ENCODE measurements around the gene OOSP3. TPM values are rescaled to one million over a fixed set of nuclear protein-coding genes. Genes with fewer than 3 reads are reported as not detected.

OOSP3 gene
- total RNA-seq, 2 experiments from 2014 or later, result not detected

DNA sequence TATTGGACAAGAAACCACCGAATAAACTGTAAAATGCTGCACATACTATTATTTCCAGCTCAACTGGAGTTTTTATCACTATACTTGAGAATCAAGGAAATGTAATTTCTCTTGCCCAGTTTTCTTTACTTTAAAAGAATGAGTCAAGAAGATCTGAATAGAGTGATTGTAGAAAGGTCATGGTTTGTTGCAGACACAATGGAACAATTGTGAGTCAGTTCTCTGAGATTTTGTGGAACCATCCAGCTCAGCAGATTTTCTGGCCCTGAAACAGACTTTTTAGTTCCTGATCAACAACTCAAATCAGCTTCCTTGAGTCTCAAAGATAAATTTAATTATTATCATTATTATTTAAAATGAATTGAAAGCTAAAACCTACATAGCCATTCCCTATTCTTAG, 13.6 kb upstream of the OOSP3 start:
- Mint-ChIP-seq H3K36me3 (ENCODE audit: low read depth) (no peaks in the 10 kb centered on the region), H3K27ac (no peak overlapping the region), H3K4me1 (ENCODE audit: low read depth) (no peaks in the 10 kb centered on the region), H3K4me3 (no peak overlapping the region), H3K27me3 (peaks cover 16% of the 10 kb centered on the region), H3K9me3 (peaks cover 4% of the 10 kb centered on the region)
- ATAC-seq, result peak; percentile 61
- ChIA-PET POLR2A (no interaction called here), CTCF (no interaction called here)
- TF ChIP-seq, protein P1, sequence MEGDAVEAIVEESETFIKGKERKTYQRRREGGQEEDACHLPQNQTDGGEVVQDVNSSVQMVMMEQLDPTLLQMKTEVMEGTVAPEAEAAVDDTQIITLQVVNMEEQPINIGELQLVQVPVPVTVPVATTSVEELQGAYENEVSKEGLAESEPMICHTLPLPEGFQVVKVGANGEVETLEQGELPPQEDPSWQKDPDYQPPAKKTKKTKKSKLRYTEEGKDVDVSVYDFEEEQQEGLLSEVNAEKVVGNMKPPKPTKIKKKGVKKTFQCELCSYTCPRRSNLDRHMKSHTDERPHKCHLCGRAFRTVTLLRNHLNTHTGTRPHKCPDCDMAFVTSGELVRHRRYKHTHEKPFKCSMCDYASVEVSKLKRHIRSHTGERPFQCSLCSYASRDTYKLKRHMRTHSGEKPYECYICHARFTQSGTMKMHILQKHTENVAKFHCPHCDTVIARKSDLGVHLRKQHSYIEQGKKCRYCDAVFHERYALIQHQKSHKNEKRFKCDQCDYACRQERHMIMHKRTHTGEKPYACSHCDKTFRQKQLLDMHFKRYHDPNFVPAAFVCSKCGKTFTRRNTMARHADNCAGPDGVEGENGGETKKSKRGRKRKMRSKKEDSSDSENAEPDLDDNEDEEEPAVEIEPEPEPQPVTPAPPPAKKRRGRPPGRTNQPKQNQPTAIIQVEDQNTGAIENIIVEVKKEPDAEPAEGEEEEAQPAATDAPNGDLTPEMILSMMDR (IDR thresholded peaks at IDR 0.05), result no peak
- no peak for DNase-seq
- intact Hi-C loops (cut with micrococcal nuclease), result no loop called here

GRCh38 chr11:59866397-59866796, 12.2 kb upstream of the OOSP3 start, which contains the start of gene TCN1:
Gene TCN1 (minus strand): TSS chr11:59866487. CDS start chr11:59866470, 17 bp downstream.
- TF ChIP-seq, protein P1 (IDR thresholded peaks at IDR 0.05), result no peak
- CTCF ChIA-PET, result no interaction called here

DNA sequence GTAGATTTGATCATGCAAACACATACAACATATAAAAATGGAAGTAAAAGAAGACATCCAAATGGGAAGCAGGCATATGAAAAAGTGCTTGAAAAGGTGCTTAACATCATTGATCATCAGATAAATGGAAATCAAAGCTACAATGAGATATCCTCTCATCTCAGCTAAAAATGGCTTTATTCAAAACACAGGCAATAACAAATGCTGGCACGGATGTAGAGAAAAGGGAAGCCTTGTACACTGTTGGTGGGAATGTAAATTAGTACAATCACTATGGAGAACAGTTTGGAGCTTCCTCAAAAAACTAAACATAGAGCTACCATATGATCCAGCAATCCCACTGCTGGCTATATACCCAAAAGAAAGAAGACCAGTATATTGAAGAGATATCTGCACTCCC, 11.7 kb upstream of the OOSP3 start:
- ChIA-PET CTCF (no interaction called here), POLR2A (no interaction called here)
- no peaks in the 10 kb centered on the region for H3K36me3 Mint-ChIP-seq (ENCODE audit: low read depth)
- intact Hi-C loops (cut with micrococcal nuclease), result no loop called here
- TF ChIP-seq, protein P1 (IDR thresholded peaks at IDR 0.05), result no peak
- H3K4me1 Mint-ChIP-seq (ENCODE audit: low read depth), result no peaks in the 10 kb centered on the region
- peaks cover 8% of the 10 kb centered on the region for H3K9me3 Mint-ChIP-seq
- H3K27me3 Mint-ChIP-seq, result peaks cover 18% of the 10 kb centered on the region
- ATAC-seq, result no peak
- no peak for DNase-seq
- no peak overlapping the region for H3K4me3 Mint-ChIP-seq
- no peak overlapping the region for H3K27ac Mint-ChIP-seq

More at GRCh38 chr11:59866397-59866796, 12.2 kb upstream of the OOSP3 start, which contains the start of gene TCN1:
- Mint-ChIP-seq H3K27ac (no peak within 1 kb of the TSS), H3K27me3 (peaks cover 18% of the 10 kb centered on the region), H3K4me3 (no peak within 1 kb of the TSS), H3K4me1 (ENCODE audit: low read depth) (no peaks in the 10 kb centered on the region), H3K9me3 (peaks cover 8% of the 10 kb centered on the region), H3K36me3 (ENCODE audit: low read depth) (no peaks in the 10 kb centered on the region)
- POLR2A ChIA-PET, result no interaction called here
- no peak for DNase-seq
- intact Hi-C loops (cut with micrococcal nuclease), result no loop called here
- ATAC-seq, result no peak

DNA sequence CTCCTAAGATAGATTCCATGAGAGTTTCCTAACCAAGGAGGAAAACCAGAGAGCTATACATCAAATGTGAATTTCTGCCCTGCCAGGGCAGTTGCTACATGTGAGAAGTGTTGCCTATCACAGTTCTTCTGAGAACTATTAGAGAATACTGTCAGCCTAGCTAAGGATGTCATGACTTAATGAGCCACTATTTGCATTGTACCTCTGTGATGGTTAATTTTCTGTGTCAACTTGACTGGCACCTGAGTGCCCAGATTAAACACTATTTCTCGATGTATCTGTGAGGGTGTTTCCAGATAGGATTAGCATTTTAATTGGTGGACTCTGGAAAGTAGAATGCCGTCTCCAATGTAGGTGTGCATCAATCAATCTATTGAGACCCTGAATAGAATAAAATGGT, 10.6 kb upstream of the OOSP3 start:
- intact Hi-C loops (cut with micrococcal nuclease), result no loop called here
- Mint-ChIP-seq H3K4me3 (no peak overlapping the region), H3K27ac (no peak overlapping the region), H3K9me3 (peaks cover 8% of the 10 kb centered on the region), H3K4me1 (ENCODE audit: low read depth) (no peaks in the 10 kb centered on the region), H3K27me3 (peaks cover 19% of the 10 kb centered on the region), H3K36me3 (ENCODE audit: low read depth) (no peaks in the 10 kb centered on the region)
- ChIA-PET POLR2A (no interaction called here), CTCF (no interaction called here)
- ATAC-seq (no peak), DNase-seq (no peak)
- TF ChIP-seq, protein P1 (IDR thresholded peaks at IDR 0.05), result no peak

DNA sequence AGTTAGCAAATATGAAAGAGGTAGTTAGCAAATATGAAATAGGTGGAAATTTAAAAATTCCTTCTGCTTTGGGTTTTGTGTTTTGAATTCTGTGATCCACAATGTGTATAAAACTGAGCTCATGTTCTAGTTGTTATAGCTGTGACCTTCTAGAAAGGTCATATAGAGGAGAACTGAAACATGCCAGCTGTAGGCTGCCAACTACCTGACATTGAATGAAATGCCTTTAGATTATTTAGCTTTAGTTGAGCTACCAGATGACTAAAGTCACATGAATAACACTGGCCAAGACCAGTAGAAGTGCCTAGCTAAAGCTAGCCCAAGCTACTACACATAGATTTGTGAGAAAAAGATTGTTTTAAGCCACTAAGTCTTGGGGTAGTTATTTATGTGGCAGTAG, 6.5 kb upstream of the OOSP3 start:
- ChIA-PET POLR2A (no interaction called here), CTCF (no interaction called here)
- H3K27ac Mint-ChIP-seq, result no peak overlapping the region
- intact Hi-C loops (cut with micrococcal nuclease), result no loop called here
- DNase-seq (no peak), ATAC-seq (no peak)
- no peaks in the 10 kb centered on the region for H3K4me1 Mint-ChIP-seq (ENCODE audit: low read depth)
- H3K36me3 Mint-ChIP-seq (ENCODE audit: low read depth), result no peaks in the 10 kb centered on the region
- no peak overlapping the region for H3K4me3 Mint-ChIP-seq
- TF ChIP-seq, protein P1 (IDR thresholded peaks at IDR 0.05), result no peak
- H3K27me3 Mint-ChIP-seq, result peaks cover 6% of the 10 kb centered on the region
- peaks cover 7% of the 10 kb centered on the region for H3K9me3 Mint-ChIP-seq
